SU-DHL-6 (cell line): ENCODE measurements around the gene SMTNL1.

Experiments used
- H2AFZ ChIP-seq: fragments of 200-600 bp; sonication (generic); 2 replicates; pipeline ENCODE4 v1.6.1; 2014; ENCODE audit warnings: low read depth, mild to moderate bottlenecking, moderate library complexity, mixed read lengths, antibody characterized with exemption, low read length; ENCODE audit not compliant: severe bottlenecking
- H3F3A ChIP-seq: fragments of 200-600 bp; shearing (Covaris generic); 2 replicates; pipeline ENCODE4 v1.6.0; 2016; ENCODE audit warnings: antibody characterized with exemption, mild to moderate bottlenecking; ENCODE audit not compliant: insufficient read depth
- H3K27ac ChIP-seq: fragments of 200-600 bp; sonication (generic); 2 replicates; pipeline ENCODE4 v1.5.1; 2016; ENCODE audit warnings: low read depth, mild to moderate bottlenecking, low read length, moderate library complexity, mixed read lengths
- H3K27me3 ChIP-seq: fragments of 200-600 bp; sonication (generic), shearing (Covaris generic); 2 replicates; pipeline ENCODE4 v1.6.0; 2014; ENCODE audit warnings: mild to moderate bottlenecking, low read length
- H3K36me3 ChIP-seq: fragments of 200-600 bp; sonication (generic); 2 replicates; pipeline ENCODE4 v1.6.1; 2014; ENCODE audit warnings: mild to moderate bottlenecking, low read length, mixed read lengths
- H3K4me2 ChIP-seq: fragments of 300-600, 200-600 bp; shearing (Covaris generic), sonication (generic); 2 replicates; pipeline ENCODE4 v1.6.0; 2014; ENCODE audit warnings: low read length, low read depth, mild to moderate bottlenecking; ENCODE audit not compliant: poor library complexity, severe bottlenecking
- H3K4me3 ChIP-seq: fragments of 200-600 bp; sonication (generic); 2 replicates; pipeline ENCODE4 v1.5.1; 2014; ENCODE audit warnings: antibody characterized with exemption, low read length, mild to moderate bottlenecking, mixed read lengths; ENCODE audit not compliant: insufficient read depth, poor library complexity, severe bottlenecking
- H3K79me2 ChIP-seq: fragments of 200-600 bp; sonication (generic); 2 replicates; pipeline ENCODE4 v1.6.1; 2014; ENCODE audit warnings: mild to moderate bottlenecking, low read length, moderate library complexity; ENCODE audit not compliant: insufficient read depth
- H3K9ac ChIP-seq: fragments of 200-600 bp; sonication (generic); 2 replicates; pipeline ENCODE4 v1.7.0; 2014; ENCODE audit warnings: mild to moderate bottlenecking, low read length
- H3K9me2 ChIP-seq: fragments of 200-600 bp; sonication (generic); replicated peaks from 2 replicates; pipeline ENCODE4 v1.6.1; 2014; ENCODE audit warnings: low read length; ENCODE audit not compliant: insufficient read depth
- H3K9me3 ChIP-seq: fragments of 200-600 bp; sonication (generic); 2 replicates; pipeline ENCODE4 v1.6.1; 2014; ENCODE audit warnings: low read length, mixed read lengths; ENCODE audit not compliant: insufficient read depth
- H4K20me1 ChIP-seq: fragments of 200-600 bp; sonication (generic); 2 replicates; pipeline ENCODE4 v1.6.1; 2014; ENCODE audit warnings: low read depth, mild to moderate bottlenecking, antibody characterized with exemption, low read length, moderate library complexity, mixed read lengths
- EZH2phosphoT487 ChIP-seq: fragments of 200-600 bp; sonication (generic), shearing (Covaris generic); conservative IDR thresholded peaks from 2 replicates; pipeline ENCODE4 v1.6.1; 2018; ENCODE audit warnings: mild to moderate bottlenecking, antibody characterized with exemption, low read length, moderate library complexity, mixed read lengths
- TF ChIP-seq, protein P1 (sequence below): fragments of 200-600 bp; sonication (generic); IDR thresholded peaks from one replicate; pipeline ENCODE4 v1.5.1; 2017; ENCODE audit warnings: antibody characterized with exemption, mild to moderate bottlenecking, low read length, moderate library complexity; ENCODE audit not compliant: insufficient read depth, poor library complexity, severe bottlenecking

Gene SMTNL1

DNA sequence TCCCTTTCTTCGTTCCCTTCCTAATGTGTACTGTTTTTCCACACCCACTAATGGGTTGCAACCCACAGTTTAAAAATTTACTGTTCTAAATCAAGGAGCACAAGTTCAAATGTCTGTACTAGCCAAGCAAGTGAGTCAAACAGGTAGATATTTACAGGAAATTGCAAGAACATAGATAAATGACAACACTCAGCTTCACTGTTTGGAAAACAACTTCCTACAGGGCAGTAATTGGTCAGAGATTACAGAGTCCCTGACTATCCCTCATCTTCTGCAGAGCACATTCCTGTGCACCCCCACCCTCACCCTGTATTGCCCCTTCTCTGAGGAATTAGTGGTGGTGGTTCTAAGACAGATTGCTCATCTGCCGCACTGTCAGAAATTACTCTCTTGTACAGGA is 62.0 kb downstream of the SMTNL1 start:
- Histone ChIP-seq H3K4me2 (no peak overlapping the region), H3K4me3 (no peak overlapping the region)

More for the DNA sequence above, 62.0 kb downstream of the SMTNL1 start:
- H3K27me3 ChIP-seq = no peaks in the 10 kb centered on the region
- no peaks in the 10 kb centered on the region for H3F3A ChIP-seq
- H2AFZ ChIP-seq = no peak overlapping the region
- H3K79me2 ChIP-seq = no peaks in the 10 kb centered on the region
- H4K20me1 ChIP-seq = no peaks in the 10 kb centered on the region
- H3K36me3 ChIP-seq = no peaks in the 10 kb centered on the region
- H3K9me2 ChIP-seq = no peaks in the 10 kb centered on the region
- no peak overlapping the region for H3K27ac ChIP-seq
- no peak overlapping the region for H3K9ac ChIP-seq
- H3K9me3 ChIP-seq = no peaks in the 10 kb centered on the region
- TF ChIP-seq, protein P1, sequence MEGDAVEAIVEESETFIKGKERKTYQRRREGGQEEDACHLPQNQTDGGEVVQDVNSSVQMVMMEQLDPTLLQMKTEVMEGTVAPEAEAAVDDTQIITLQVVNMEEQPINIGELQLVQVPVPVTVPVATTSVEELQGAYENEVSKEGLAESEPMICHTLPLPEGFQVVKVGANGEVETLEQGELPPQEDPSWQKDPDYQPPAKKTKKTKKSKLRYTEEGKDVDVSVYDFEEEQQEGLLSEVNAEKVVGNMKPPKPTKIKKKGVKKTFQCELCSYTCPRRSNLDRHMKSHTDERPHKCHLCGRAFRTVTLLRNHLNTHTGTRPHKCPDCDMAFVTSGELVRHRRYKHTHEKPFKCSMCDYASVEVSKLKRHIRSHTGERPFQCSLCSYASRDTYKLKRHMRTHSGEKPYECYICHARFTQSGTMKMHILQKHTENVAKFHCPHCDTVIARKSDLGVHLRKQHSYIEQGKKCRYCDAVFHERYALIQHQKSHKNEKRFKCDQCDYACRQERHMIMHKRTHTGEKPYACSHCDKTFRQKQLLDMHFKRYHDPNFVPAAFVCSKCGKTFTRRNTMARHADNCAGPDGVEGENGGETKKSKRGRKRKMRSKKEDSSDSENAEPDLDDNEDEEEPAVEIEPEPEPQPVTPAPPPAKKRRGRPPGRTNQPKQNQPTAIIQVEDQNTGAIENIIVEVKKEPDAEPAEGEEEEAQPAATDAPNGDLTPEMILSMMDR = no peak
- no peak for TF ChIP-seq EZH2phosphoT487
